ENCODE results near the gene PPIF.

The PPIF gene

DNA sequence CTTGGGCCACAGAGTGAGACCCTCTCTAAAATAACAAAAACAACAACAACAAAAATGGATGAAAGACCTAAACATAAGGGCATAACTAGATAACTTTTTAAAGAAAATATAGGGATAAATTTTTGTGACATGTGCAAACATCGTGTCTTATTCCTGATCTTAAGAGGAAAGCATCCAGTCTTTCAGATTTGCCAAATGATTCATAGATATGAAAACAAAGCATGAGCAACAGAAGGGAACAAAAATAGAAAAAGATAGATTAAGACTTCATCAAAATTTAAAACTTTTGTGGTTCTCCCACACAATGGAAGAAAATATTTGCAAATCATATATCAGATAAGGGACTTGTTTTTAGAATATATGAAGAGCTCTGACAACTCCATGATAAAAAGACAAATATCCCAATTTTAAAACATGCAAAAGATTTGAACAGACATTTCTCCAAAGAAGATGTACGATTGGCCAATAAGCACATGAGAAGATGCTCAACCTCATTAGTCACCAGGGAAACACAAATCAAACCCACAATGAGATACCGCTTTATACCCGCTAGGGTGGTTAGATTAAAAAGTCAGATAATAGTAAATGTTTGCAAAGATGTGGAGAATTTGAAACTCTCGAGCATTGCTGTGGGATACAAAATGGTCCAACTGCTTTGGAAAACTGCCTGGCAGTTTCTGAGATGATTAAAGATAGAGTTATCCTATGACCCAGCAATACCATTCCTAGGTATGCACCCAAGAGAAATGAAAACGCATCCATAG is 20.3 kb downstream of the PPIF start:
- H3K4me1 ChIP-seq: no peaks in the 10 kb centered on the region
- TF ChIP-seq Cebpa-rat (IDR thresholded peaks at IDR 0.05): no peak
- H3K9me3 ChIP-seq: peaks cover 17% of the 10 kb centered on the region
- H3K27me3 ChIP-seq: no peaks in the 10 kb centered on the region
- no peak overlapping the region for H3K4me2 ChIP-seq
- H3K36me3 ChIP-seq: no peaks in the 10 kb centered on the region
- no peak overlapping the region for H3K27ac ChIP-seq
- H4K20me1 ChIP-seq: no peaks in the 10 kb centered on the region
- H3K9ac ChIP-seq: no peak overlapping the region
- H3K4me3 ChIP-seq: no peak overlapping the region

- Histone ChIP-seq H3K4me1 (peaks cover 10% of the 10 kb centered on the region), H3K27me3 (no peaks in the 10 kb centered on the region), H3K9me3 (peaks cover 17% of the 10 kb centered on the region), H3K4me2 (no peak overlapping the region), H3K9ac (no peak overlapping the region), H3K36me3 (no peaks in the 10 kb centered on the region), H3K27ac (no peak overlapping the region), H4K20me1 (no peaks in the 10 kb centered on the region), H3K4me3 (no peak overlapping the region)
- TF ChIP-seq Cebpa-rat (IDR thresholded peaks at IDR 0.05): no peak
These were observed 25.6 kb downstream of the PPIF start for GRCh38 chr10:79372871-79373270.

DNA sequence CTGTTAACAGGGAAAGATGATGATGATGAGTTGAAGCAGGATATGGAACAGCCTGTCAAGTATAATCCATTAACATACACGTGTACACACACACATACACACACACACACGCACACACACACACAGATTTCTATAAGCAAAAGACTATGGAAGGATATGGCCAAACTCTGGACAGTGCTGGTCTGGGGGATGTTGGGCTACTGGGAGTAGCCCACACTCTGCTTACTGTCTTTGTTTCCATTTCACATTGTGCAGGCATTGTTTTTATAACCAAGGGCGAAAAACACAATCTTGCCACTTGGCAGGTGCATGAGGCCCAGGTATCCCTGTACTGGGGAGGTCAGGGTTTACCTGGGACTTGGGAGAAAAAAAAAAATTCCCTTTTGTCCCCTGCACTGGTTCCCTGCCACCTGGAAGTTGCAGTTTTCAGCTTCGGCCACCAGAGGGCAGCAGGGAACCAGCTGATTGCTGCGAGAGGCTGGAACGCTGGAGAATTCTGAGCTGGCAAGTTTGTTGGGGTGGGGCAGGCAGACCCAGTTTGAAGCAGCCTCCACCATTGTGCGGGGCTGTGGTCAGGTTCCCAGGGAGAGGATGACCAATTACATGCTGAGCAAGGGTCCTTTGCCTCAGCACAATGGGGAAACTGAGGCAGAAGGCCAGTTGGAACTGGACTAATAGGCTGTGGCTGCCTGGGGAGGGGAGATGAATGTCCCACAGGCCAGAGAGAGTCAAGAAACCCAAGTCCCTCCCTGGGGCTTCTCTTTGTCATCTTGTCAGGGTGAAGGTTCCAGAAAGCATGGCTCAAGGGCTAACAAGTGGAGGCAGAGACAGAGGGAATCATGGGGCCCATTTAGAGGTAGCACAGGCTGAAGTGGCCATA is 27.3 kb downstream of the PPIF start:
- no peak overlapping the region for H3K9ac ChIP-seq
- no peak for TF ChIP-seq Cebpa-rat (IDR thresholded peaks at IDR 0.05)
- peaks cover 10% of the 10 kb centered on the region for H3K4me1 ChIP-seq

DNA sequence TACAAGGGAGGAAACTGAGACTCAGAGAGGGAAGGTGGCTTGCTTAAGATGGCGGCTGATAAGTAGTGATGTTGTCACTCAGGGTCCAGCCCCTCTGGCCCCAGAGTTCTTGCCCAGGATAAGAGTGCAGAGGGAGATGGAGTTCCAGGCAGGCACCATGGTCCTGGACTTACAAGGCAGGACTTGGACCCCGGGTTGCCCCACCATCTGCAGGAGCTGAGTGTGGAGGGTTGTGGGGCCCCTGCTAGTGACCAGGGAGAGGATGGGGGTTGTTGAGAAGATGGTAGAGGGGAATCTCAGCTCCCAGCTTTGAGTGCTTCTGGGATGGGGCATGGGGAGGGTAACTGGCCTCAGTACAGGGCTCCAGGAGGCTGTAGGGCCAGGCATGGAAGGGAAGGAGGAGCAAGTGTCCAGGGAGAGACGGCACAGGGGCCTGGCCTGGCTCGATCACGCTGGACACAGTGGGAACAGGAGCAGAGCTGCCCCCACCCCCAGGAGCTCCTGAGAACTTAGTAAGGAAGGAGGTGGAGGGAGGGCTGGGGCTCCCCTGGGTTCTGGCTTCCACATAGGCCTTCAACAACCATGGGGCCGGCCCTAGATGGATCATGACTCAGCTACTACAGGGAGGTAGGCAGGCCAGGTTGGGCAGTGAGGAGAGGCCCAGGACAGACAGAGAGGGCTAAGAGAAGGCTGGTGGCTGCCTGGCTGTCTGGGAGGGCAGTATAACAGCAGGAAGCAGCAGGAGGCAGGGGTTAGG is 28.2 kb downstream of the PPIF start:
- H3K4me2 ChIP-seq: no peak overlapping the region
- H3K9ac ChIP-seq: 0 out of 2 replicates have a peak overlapping the region, but pooled peaks have one; percentile 15

More for the DNA sequence above, 27.3 kb downstream of the PPIF start:
- Histone ChIP-seq H3K36me3 (no peaks in the 10 kb centered on the region), H3K4me2 (no peak overlapping the region), H4K20me1 (no peaks in the 10 kb centered on the region), H3K27ac (no peak overlapping the region), H3K9me3 (peaks cover 15% of the 10 kb centered on the region), H3K27me3 (no peaks in the 10 kb centered on the region), H3K4me3 (no peak overlapping the region)

GRCh38 chr10:79376078-79376628 is 28.9 kb downstream of the PPIF start:
- Histone ChIP-seq H3K9me3 (peaks cover 3% of the 10 kb centered on the region; the same call in 1 of the 2 replicates), H3K36me3 (no peaks in the 10 kb centered on the region), H3K4me2 (peak overlapping the region; percentile 49), H3K27ac (no peak overlapping the region), H3K27me3 (no peaks in the 10 kb centered on the region), H3K4me1 (peaks cover 10% of the 10 kb centered on the region), H3K9ac (0 out of 2 replicates have a peak overlapping the region, but pooled peaks have one; percentile 38), H3K4me3 (no peak overlapping the region), H4K20me1 (no peaks in the 10 kb centered on the region)
- TF ChIP-seq Cebpa-rat (IDR thresholded peaks at IDR 0.05): no peak

More for the DNA sequence above, 28.2 kb downstream of the PPIF start:
- peak overlapping the region; percentile 38; the same call in 1 of the 2 replicates for H3K27ac ChIP-seq
- H3K4me1 ChIP-seq: peaks cover 10% of the 10 kb centered on the region
- no peaks in the 10 kb centered on the region for H4K20me1 ChIP-seq
- no peak for TF ChIP-seq Cebpa-rat (IDR thresholded peaks at IDR 0.05)
- peaks cover 7% of the 10 kb centered on the region for H3K9me3 ChIP-seq
- no peaks in the 10 kb centered on the region for H3K36me3 ChIP-seq
- no peaks in the 10 kb centered on the region for H3K27me3 ChIP-seq
- no peak overlapping the region for H3K4me3 ChIP-seq

DNA sequence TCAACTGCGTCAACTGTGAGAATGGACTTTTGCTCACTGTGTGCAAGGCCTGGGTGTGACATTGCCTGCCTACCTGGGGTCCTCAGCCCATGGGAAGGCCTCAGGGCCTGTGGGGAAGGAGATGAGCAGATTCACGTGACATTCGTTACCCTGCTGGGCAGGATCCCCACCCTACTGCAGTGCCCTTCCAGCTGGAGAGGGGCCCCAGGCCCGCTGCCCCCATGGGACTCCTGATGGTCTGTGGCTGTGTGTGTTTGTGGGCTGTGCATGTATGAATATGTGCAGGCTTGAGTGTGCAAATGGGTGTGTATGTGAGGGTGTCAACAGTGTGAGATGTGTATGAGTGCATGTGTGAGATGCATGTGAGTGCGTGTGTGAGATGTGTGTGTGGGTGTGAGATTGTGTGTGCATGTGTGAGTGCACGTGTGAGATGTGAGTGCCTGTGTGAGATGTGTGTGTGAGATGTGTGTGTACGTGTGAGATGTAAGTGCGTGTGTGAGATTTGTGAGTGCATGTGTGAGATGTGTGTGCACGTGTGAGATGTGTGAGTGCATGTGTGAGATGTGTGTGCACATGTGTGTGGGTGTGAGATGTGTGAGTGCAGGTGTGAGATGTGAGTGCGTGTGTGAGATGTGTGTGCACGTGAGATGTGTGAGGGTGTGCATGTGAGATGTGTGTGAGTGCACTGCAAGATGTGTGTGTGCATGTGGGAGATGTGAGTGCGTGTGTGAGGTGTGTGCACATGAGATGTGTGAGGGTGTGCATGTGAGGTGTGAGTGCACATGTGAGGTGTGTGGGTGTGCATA is 29.7 kb downstream of the PPIF start:
- Histone ChIP-seq H3K4me2 (peak overlapping the region; percentile 49), H3K36me3 (no peaks in the 10 kb centered on the region), H3K9me3 (no peaks in the 10 kb centered on the region; the same call in 1 of the 2 replicates), H3K27me3 (no peaks in the 10 kb centered on the region), H3K27ac (no peak overlapping the region), H4K20me1 (no peaks in the 10 kb centered on the region), H3K4me1 (peaks cover 10% of the 10 kb centered on the region), H3K9ac (peak overlapping the region; percentile 38; the same call in 1 of the 2 replicates), H3K4me3 (no peak overlapping the region)
- TF ChIP-seq Cebpa-rat (IDR thresholded peaks at IDR 0.05): no peak

- no peak for TF ChIP-seq Cebpa-rat (IDR thresholded peaks at IDR 0.05)
- Histone ChIP-seq H3K27me3 (no peaks in the 10 kb centered on the region), H3K4me3 (no peak overlapping the region), H3K27ac (no peak overlapping the region), H3K9me3 (no peaks in the 10 kb centered on the region), H3K9ac (no peak overlapping the region), H4K20me1 (no peaks in the 10 kb centered on the region), H3K36me3 (no peaks in the 10 kb centered on the region), H3K4me1 (peaks cover 15% of the 10 kb centered on the region), H3K4me2 (no peak overlapping the region)
These were observed 30.5 kb downstream of the PPIF start for GRCh38 chr10:79377557-79378382.

- TF ChIP-seq Cebpa-rat (IDR thresholded peaks at IDR 0.05): no peak
- no peak overlapping the region for H3K4me3 ChIP-seq
- H3K9me3 ChIP-seq: no peaks in the 10 kb centered on the region
- H3K4me1 ChIP-seq: peaks cover 16% of the 10 kb centered on the region
- H3K27ac ChIP-seq: no peak overlapping the region
- H3K36me3 ChIP-seq: no peaks in the 10 kb centered on the region
- H3K27me3 ChIP-seq: no peaks in the 10 kb centered on the region
- no peak overlapping the region for H3K4me2 ChIP-seq
- no peaks in the 10 kb centered on the region for H4K20me1 ChIP-seq
- no peak overlapping the region for H3K9ac ChIP-seq
These were observed 31.0 kb downstream of the PPIF start for GRCh38 chr10:79378383-79378646.

Measured in BLaER1 (cell line).